ENCODE measurements around the gene WWC1.

The WWC1 gene

DNA sequence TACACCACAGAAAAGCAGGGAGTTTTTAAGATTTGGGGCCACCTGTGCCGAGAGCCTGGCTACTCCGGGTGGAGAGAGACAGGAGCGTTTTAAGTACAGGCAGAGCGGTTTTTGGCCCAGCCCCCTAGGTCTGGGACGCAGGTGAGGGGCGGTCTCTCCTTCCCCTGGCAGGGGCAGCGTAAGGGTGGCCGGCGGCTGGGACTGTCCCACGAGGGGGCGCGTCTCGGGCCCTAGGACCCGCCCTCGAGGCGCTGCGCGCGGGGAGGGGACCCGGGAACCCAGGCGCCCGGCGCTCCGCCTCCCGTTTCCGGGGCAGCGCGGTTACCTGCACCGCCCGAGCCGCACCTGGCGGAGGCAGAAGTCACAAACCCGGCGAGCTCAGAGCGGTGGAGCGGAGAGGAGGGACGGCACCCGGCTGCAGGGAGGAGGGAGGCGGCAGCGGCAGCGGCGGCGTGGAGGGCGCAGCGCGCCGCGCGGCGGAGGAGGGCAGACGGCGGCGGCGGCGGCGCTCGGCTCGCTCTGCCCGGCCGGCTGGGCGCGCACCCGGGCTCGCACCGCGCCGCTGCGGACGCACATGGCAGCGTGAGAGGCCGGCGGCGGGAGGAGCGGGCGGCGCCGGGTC, at the start of gene WWC1:
WWC1 (plus strand) TSS at position 304 of the 622 bp plus-strand sequence. CDS start 508 bp downstream, outside the sequence.
- peak; percentile 30 for DNase-seq

DNA sequence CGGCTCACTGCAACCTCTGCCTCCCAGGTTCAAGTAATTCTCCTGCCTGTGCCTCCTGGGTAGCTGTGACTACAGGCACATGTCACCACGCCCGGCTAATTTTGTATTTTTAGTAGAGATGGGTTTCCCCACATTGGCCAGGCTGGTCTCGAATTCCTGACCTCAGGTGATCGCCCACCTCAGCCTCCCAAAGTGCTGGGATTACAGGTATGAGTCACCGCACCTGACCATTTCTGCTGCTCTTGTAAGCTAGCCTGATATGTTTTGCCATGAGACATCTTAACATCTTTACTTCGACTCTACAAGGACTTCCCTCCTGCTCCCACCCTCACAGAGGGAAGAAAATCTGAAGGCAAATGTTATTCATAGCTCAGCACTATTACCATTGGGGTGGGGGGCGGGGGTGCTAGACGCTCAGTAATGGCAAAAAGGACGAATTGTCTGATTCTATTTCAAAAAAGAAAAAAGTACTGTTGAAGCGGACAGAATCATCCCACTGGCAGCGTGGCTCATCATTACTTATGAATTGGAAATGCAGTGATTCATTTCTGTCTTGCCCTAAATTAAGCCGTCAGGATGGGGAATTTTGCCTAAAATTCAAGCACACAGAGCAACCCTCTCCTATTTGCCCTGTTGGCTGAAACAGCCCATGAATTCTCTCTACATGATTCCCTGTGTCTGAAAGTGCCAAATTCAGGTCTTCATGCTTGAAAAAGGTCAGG, 46.4 kb upstream of the WWC1 start:
- DNase-seq = no peak

DNA sequence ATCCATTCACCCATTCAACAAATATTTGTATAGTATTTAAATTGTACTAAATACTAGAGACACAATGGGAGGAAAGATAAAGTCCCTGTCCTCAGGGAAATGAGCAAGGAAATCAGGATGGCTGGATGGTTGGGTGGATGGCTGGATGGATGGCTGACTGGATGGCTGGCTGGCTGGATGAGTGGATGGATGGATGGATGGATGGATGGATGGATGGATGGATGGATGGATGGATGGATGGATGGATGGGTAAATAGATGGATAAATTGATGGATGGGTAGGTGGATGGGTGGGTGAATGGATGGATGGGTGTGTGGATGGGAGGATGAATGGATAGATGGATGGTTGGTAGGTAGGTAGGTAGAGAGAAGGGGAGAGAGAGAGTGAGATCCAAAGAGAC, 41.5 kb upstream of the WWC1 start:
- DNase-seq = no peak

DNA sequence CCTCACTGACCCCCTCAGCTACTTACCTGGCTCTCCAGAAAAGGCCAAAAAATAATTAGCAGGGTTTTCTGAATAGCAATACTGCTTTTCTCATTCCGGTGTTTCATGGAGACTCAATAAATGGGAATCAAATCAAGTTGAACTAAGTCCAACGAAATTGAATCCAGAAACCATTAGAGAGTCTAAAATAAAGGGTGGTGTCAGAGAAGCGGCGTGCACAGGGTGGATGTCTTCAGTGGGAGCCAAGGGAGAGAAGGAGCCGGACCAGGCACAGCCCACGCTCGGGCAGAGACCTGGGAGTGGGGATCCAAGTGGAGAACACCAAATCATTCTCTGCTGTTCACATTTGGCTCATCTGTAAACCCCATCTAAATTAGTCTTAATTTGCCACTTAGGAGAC, 40.2 kb upstream of the WWC1 start:
- DNase-seq = no peak

DNA sequence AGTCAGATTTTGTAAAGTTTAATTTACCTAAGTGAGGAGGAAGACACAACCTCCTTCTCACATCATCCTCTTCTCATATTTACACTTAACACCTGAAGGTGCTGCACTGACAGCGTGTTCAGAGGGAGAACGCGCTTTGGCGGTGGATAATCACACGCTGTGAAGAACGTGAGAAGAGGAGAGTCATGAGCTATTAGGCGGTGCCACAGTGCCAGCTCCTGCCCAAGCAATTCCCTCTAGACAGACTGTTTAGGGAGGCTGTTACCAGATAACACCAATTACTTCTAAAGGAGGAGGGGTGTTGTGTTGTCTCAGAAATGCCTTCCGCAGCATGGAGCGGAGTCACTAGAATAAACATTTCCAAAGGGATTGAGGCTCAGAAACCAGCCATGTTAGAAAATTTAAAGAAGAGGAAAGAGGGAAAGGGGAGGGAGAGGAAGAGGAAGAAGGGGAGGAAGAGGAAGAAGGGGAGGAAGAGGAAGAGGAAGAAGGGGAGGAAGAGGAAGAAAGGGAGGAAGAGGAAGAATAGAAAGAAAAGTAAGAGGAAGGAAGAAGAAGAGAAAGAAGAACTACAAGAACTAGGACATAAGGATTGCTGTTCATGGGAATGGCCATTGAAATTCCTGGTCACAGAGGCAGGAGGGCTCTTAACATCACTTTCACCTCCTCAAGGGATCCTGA, 37.3 kb upstream of the WWC1 start:
- no peak for DNase-seq

DNA sequence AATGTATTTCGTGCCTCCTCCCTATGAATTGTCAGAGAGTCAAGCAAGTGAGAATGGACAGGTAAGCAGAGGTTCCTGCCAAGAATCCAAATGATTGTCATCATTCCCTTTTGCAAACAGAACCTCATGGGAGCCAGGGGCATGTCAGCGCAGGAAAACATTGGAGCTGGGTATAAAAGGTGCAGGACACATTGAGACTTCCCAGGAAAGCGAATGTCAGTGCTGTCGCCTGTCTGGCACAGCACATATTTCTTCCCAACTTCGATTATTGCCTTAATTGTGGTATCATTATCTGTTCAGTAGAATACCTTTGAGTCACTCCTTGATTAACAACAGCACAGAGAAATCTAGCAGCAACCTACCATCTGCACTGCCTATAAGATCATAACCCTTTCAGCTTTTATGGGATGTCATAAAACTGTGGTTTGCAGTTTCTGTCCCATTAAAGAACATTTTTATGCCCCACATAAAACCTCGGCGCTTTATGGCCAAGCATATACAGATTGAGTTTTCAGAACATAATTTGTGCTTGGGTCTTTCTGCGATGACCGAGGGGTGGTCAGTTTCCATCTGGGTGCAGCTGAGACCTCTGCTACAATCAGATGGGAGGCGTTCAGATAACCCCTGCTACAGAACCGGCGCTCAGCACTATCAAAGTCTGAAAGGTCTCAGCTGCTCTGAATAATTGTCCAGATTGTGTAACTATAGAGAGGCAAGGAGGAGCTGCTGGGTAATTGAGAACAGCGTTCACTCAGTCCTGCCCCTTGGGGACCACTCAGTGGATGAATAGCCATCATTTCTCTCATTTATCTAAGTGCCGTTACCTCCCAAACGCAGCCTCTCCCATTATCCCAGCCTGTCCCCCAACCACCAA, 30.9 kb upstream of the WWC1 start:
- DNase-seq = no peak

DNA sequence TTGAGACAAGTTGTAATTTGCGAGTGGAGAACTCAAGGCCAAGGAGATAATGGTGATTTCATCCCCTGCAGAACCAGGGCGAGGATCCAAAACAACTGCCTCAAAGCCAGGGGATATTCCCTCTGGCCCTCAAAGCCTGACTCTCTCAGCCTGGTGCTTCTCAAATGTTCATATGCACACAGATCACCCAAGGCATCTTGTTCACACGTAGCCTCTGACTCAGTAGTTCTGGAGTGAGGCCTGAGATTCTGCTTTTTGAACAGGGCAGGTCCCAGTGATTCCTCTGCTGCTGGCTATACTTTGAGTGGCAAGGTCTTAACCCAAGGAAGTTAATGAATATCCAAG, 30.2 kb upstream of the WWC1 start:
- DNase-seq = no peak

DNA sequence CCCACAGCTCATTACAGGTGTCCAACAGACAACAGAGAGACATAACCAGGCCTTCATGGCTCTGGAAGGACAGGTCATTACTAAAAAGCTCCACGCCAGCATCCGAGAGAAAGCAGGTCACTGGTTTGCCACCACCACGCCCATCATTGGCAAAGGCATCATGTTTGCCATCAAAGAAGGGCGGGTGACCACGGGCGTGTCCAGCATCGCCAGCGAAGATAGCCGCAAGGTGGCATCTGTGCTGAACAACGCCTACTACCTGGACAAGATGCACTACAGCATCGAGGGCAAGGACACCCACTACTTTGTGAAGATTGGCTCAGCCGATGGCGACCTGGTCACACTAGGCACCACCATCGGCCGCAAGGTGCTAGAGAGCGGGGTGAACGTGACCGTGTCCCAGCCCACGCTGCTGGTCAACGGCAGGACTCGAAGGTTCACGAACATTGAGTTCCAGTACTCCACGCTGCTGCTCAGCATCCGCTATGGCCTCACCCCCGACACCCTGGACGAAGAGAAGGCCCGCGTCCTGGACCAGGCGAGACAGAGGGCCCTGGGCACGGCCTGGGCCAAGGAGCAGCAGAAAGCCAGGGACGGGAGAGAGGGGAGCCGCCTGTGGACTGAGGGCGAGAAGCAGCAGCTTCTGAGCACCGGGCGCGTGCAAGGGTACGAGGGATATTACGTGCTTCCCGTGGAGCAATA, 29.3 kb upstream of the WWC1 start:
- DNase-seq = no peak

DNA sequence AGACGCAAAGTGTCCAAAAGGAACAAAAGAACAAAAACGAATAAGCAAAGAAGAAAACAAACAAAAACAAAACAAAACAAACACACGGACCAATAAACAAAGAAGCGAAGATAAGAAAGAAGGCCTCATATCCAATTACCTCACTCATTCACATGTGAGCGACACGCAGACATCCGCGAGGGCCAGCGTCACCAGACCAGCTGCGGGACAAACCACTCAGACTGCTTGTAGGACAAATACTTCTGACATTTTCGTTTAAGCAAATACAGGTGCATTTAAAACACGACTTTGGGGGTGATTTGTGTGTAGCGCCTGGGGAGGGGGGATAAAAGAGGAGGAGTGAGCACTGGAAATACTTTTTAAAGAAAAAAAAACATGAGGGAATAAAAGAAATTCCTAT, 28.3 kb upstream of the WWC1 start:
- DNase-seq = no peak

DNA sequence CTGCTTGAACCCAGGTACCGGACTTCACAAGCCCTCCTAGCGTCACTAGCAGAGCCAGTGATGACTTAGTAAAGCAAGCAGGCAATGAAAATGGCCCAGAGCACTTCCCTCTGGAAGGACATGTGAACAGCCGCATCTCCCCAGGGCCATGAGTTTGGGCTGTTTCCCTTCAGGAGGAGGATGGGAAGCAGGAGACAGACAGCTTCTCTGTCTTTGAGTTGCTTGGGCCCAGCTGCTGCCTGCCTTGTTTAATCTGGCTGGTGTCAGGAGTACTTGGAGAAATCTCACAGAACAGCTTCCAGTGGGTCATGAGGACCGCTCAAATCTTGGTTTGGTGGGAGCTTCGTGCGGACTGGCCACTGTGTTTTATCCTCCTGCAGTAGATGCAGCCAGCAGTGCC, 25.4 kb upstream of the WWC1 start:
- no peak for DNase-seq

DNA sequence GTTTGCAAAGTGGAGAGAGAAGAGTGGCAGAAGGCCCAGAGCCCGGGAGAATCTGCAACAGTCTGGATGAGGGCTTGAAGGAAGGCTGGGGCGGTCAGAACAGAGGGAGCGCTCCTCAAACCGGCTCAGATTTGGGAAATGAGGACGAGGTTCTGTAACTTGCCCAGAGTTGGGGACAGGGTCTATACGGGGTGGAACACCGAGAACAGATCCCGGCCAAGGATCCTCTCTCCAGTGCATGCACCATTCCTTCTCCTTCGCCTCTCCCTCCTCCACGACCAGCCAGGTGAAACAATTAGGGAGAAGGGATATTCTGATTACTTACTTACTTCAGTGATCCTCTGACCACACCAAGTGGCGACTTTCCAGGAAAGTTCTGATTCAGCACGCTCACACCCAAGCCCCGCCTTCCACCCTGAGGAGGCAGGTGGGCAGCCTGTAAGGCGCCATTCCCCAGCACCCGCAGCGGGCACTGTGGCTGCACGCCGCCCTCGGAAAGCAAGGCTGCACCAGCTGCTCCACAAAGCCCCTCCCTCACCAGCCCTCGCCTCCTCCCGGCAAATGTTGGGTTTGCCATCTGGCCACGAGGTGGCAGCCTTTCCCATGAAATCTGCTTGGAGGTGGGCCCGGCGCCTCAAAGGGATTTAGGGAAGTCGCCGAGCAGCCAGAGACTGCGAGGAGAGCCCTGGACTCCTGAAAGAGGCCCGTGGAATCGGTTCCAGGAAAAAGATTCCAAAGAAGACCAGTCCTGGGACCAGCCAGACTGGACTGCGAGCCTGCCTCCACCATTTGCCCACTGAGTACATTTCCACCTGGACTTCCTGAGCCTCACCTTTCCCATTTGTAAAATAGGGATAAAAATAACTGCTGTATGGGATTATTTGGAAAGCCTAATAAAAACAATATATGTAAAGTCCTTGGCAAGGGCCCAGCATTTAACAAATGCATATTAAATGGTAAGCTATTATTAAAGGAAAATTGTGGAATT, 22.2 kb upstream of the WWC1 start:
- peak; percentile 75 for DNase-seq

DNA sequence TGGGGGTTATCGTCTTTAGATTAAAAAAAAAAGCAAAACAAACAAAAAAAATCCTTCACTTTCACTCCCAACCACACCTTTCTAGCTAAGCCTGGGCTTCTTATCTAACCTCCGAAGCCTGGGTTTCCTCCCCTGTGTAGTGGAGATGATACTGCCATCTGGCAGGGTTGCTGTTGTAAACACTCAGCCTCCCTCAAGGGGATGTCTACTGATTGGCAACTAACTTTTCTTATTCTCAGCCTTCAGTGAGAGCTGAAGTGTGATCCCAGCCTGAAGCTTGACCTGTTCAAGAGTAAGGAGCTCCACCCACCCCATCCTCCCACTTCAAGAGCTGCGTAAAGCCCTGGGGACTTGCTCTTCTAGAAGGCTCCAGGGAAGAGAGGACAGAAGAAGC, 21.5 kb upstream of the WWC1 start:
- no peak for DNase-seq

DNA sequence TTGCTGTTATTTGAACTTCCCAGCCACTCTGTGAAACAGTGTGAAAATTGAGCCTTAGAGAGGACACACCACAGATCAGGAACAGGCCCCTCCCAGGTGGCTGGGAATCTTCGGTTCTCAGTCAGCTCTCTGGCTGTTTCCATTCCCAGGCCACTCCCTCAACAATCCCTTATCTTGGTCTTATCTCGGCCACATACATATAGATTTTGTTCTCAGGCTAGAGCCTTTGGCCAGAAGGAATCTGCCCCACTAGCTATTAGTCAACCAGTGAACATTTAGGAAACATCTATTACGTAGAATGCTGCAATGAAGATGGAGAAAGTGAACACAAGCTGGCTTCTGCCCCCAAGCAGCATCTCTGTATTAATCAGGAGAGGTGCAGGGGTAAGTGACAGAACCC, 21.0 kb upstream of the WWC1 start:
- DNase-seq = no peak

DNA sequence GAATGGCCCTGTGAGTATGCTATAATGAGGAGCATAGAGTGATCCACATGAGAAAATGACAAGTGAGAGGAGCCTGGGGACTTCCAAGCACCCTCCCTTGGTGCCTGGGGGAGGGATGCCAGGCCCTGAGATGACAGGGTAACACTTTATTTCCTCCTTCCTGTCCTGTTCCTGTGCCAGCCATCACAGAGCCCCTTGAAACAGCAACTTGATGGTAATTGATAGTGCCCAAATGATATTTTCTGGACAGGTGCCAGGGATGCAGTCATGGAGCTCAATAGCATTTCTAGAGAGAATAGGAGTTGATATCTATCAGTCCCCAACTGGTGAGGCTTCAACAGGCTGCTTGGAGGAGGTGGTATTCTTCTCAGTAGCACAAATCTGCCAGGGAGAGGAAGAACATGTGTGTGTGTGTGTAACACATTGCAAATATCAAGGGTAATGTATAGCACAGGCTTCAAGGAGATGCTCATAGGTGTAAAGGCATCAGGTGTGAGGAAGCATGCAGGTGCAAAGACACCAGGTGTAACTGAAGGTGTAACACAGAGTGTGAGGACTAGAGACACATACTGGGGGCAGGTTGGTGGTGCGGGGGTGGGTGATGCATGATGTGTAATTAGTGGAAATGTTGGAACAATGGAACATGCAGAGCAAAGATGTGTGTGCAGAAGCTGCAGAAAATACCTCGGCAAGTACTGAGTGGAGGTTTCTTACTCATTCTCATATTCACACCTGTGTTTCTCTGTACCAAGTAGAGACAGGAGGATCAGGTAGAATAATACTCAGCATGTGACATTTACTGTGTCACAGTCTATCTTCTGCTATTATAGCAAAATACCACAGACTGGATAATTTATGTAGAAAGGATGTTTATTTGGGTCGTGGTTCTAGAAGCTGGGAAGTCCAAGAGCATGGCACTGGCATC, 18.1 kb upstream of the WWC1 start:
- DNase-seq = no peak

DNA sequence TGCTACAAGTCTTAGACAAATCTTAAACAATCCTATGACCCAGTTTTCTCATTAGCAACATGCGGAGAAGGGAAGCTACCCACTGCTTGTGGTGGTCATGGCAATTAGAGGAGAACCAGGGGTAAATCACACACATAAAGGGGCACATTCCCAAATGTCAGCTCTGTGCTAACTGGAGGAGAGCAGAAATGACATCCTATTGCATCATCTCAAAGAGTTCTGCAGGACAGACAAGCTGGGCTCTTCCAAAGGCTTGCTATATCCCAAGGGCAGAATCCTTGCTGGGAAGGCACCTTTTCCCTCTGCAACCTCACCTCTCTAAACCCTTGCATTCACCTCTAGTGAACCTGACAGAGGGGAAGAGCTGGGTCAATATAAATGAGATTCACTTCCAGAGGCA, 17.0 kb upstream of the WWC1 start:
- DNase-seq = no peak

DNA sequence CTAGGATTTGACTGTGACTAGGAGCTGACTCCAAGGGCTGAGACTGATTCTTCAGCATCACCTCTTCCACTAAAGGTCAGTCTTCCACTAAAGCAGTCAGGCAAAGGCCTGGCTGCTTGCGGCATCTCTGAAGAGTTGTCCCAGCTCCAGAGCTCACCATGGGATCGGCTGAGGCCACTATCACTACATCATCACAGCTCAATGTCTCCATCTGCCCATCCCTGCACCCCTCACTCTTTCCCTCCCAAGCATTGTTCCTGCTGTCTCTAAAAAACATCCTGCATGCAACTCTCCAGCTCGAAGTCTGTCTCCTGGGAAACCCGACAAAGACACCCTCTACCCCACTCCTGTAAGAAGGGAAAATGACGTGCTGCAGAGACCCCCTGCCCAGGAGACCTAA, 15.5 kb upstream of the WWC1 start:
- no peak for DNase-seq

DNA sequence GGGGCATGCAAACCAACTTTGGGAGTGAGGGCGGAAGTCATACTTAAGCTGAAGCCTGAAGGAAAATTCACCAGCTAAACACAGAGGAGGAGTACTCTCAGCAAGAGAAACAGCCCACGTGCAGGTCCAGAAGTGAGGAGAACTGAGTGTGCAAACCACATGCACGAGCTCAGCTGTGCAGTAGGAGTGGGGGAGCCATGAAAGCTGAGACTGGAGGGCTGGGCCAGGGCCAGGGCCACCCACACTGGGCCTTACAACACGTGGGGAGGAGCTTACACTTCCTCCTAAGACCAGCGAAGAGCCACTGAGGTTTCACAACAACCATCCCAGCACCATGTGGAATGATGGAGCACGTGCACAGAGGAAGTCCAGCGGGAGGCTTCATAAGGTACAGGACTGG, 9.3 kb upstream of the WWC1 start:
- DNase-seq = no peak

DNA sequence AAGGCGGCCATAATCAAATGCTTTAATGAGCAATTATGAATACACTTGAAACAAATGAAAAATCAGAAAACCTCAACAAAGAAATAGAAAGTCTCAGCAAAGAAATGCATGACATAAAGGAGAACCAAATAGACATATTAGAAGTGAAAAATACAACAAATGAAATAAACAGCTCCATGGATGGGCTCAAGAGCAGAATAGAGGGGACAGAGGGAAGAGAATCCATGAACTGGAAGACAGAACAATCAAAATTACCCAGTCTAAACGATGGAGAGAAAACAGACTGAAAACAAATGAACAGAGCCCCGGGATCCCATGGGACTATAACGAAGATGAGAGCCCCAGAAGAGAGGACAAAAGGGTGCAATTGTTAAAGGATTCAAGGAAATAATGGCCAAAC, 6.6 kb upstream of the WWC1 start:
- no peak for DNase-seq

DNA sequence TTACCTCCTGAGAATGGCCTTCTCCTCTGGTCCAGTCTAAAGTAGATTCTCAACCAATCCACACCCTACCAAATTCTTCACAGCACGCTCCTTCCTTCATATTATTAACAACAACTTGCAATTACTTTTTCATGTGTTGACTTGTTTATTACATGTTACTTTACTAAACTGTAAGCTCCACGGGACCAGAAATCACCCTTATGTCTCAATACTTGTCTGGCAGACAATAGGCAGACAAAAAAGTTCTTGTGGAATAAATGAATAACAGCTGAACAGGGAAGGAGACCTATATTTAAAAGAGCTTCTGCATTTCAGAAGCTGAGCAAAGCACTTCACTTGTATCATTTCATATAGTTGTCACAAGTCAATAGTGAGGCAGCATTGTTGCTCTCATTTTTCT, 5.7 kb upstream of the WWC1 start:
- no peak for DNase-seq

DNA sequence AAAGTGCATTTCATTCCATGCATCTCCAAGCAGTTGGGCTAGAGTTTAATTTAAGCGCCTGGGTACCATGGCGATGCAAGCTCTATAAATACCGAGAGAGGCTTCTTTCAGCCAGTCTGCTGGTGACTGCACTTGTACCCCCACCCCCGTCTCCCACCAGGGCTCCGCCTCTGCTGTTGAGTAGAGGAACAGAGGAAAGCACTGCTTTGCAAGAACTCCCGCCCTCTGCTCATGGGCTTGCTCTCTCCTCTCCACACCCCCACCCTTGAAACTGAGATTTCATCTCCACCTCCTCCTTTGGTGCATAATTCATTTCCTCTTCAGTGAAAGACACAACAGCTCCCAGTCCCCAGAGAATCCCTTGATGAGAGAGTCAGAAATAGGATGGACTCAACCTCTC, 5.1 kb upstream of the WWC1 start:
- DNase-seq = no peak

Data from stimulated activated CD4-positive, alpha-beta T cell treated with anti-CD3 and anti-CD28 coated beads, Interleukin-1b, Interleukin-23, amount 100 ng/mL, for 48 hours (primary cell).